HepG2 (cell line): ENCODE data around the gene FSIP1.

Experiments used
- CREM ChIP-seq, 2 experiments: sonication (generic) in 1 of 2; formaldehyde crosslinking in 1 of 2; IDR thresholded peaks; 2 replicates each; pipeline versions ENCODE4 v1.4.0 to v1.6.1; 2016 to 2020; ENCODE audit warnings: antibody characterized with exemption in 1 of 2, mild to moderate bottlenecking in 1 of 2, missing genetic modification reagents in 1 of 2
- CTCF ChIP-seq: sonication (generic); formaldehyde crosslinking; IDR thresholded peaks from 2 replicates; pipeline ENCODE4 v1.5.0; 2020; ENCODE audit warnings: mild to moderate bottlenecking, missing genetic modification reagents, moderate library complexity
- FOXM1 ChIP-seq: sonication (generic); formaldehyde crosslinking; IDR thresholded peaks from 2 replicates; pipeline ENCODE4 v1.5.0; 2020; ENCODE audit warnings: missing genetic modification reagents
- KLF6 ChIP-seq: IDR thresholded peaks from 2 replicates; pipeline ENCODE4 v1.8.0; 2016; ENCODE audit warnings: missing biosample characterization, missing genetic modification reagents
- SIN3A ChIP-seq: IDR thresholded peaks from 2 replicates; pipeline ENCODE4 v1.6.1; 2011; ENCODE audit warnings: low read depth, mild to moderate bottlenecking, control low read depth, low read length, borderline replicate concordance
- TBP ChIP-seq: sonication (generic); formaldehyde crosslinking; IDR thresholded peaks from 2 replicates; pipeline ENCODE4 v1.5.0; 2020; ENCODE audit warnings: missing genetic modification reagents
- ZMYM4 ChIP-seq: sonication (generic); formaldehyde crosslinking; IDR thresholded peaks from 2 replicates; pipeline ENCODE4 v1.8.1; 2023; ENCODE audit warnings: mild to moderate bottlenecking, missing genetic modification reagents
- ZNF18 ChIP-seq: sonication (generic); formaldehyde crosslinking; IDR thresholded peaks from 2 replicates; pipeline ENCODE4 v1.8.0; 2022; ENCODE audit warnings: mild to moderate bottlenecking, missing genetic modification reagents; ENCODE audit not compliant: insufficient replicate concordance
- ZNF274 ChIP-seq: sonication (generic); formaldehyde crosslinking; IDR thresholded peaks from 2 replicates; pipeline ENCODE4 v1.5.1; 2020; ENCODE audit warnings: mild to moderate bottlenecking, missing genetic modification reagents
- ZNF431 ChIP-seq: sonication (generic); formaldehyde crosslinking; IDR thresholded peaks from 2 replicates; pipeline ENCODE4 v1.9.0; 2022; ENCODE audit warnings: missing genetic modification reagents, low read depth, mild to moderate bottlenecking, borderline replicate concordance
- ZNF549 ChIP-seq: sonication (generic); formaldehyde crosslinking; IDR thresholded peaks from 2 replicates; pipeline ENCODE4 v1.5.0; 2020; ENCODE audit warnings: missing genetic modification reagents
- TF ChIP-seq, protein P1 (sequence below): sonication (generic); formaldehyde crosslinking; IDR thresholded peaks from 2 replicates; pipeline ENCODE4 v1.5.0; 2020; ENCODE audit warnings: missing genetic modification reagents
- TF ChIP-seq, protein P2 (sequence below): sonication (generic); formaldehyde crosslinking; IDR thresholded peaks from 2 replicates; pipeline ENCODE4 v1.4.0; 2020; ENCODE audit warnings: missing genetic modification reagents
- TF ChIP-seq, protein P3 (sequence below): sonication (generic); formaldehyde crosslinking; IDR thresholded peaks from 2 replicates; pipeline ENCODE4 v1.8.0; 2022; ENCODE audit warnings: missing genetic modification reagents, mild to moderate bottlenecking, borderline replicate concordance

DNA sequence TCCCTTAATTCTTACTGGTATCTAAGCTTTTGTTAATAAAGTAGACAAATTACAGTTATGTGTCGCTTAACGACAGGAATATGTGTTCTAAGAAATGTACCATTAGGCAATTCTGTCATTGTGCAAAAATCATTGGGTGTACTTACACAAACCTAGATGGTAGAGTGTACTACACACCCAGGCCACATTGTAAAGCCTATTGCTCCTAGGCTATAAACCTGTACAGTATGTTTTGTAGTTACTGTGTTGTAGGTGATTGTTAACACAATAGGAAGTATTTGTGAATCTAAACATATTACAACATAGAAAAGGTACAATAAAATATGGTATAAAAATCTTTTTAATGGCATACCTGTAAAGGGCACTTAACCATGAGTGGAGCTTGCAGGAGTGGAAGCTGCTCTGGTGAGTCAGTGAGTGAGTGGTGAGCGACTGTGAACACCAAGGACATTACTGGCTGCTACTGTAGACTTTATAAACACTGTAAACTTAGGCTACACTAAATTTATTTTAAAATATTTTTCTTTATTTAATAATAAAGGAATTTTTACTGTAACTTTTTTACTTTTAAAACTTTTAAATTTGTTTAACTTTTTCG is 47.4 kb downstream of the FSIP1 start:
- TF ChIP-seq ZNF274 (CRISPR knock-in tag) (no peak), ZNF549 (no peak), FOXM1 (no peak), ZNF431 (CRISPR knock-in tag) (no peak), ZMYM4 (CRISPR knock-in tag) (no peak), ZNF18 (CRISPR knock-in tag) (no peak), CTCF (no peak), TBP (CRISPR knock-in tag) (no peak), SIN3A (no peak), KLF6 (no peak), CREM (IDR thresholded peaks at IDR 0.05) (no peak), CREM (CRISPR knock-in tag; IDR thresholded peaks at IDR 0.05) (no peak)
- TF ChIP-seq, protein P1, sequence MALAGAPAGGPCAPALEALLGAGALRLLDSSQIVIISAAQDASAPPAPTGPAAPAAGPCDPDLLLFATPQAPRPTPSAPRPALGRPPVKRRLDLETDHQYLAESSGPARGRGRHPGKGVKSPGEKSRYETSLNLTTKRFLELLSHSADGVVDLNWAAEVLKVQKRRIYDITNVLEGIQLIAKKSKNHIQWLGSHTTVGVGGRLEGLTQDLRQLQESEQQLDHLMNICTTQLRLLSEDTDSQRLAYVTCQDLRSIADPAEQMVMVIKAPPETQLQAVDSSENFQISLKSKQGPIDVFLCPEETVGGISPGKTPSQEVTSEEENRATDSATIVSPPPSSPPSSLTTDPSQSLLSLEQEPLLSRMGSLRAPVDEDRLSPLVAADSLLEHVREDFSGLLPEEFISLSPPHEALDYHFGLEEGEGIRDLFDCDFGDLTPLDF (CRISPR knock-in tag), result no peak
- TF ChIP-seq, protein P2, sequence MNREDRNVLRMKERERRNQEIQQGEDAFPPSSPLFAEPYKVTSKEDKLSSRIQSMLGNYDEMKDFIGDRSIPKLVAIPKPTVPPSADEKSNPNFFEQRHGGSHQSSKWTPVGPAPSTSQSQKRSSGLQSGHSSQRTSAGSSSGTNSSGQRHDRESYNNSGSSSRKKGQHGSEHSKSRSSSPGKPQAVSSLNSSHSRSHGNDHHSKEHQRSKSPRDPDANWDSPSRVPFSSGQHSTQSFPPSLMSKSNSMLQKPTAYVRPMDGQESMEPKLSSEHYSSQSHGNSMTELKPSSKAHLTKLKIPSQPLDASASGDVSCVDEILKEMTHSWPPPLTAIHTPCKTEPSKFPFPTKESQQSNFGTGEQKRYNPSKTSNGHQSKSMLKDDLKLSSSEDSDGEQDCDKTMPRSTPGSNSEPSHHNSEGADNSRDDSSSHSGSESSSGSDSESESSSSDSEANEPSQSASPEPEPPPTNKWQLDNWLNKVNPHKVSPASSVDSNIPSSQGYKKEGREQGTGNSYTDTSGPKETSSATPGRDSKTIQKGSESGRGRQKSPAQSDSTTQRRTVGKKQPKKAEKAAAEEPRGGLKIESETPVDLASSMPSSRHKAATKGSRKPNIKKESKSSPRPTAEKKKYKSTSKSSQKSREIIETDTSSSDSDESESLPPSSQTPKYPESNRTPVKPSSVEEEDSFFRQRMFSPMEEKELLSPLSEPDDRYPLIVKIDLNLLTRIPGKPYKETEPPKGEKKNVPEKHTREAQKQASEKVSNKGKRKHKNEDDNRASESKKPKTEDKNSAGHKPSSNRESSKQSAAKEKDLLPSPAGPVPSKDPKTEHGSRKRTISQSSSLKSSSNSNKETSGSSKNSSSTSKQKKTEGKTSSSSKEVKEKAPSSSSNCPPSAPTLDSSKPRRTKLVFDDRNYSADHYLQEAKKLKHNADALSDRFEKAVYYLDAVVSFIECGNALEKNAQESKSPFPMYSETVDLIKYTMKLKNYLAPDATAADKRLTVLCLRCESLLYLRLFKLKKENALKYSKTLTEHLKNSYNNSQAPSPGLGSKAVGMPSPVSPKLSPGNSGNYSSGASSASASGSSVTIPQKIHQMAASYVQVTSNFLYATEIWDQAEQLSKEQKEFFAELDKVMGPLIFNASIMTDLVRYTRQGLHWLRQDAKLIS, result no peak
- TF ChIP-seq, protein P3, sequence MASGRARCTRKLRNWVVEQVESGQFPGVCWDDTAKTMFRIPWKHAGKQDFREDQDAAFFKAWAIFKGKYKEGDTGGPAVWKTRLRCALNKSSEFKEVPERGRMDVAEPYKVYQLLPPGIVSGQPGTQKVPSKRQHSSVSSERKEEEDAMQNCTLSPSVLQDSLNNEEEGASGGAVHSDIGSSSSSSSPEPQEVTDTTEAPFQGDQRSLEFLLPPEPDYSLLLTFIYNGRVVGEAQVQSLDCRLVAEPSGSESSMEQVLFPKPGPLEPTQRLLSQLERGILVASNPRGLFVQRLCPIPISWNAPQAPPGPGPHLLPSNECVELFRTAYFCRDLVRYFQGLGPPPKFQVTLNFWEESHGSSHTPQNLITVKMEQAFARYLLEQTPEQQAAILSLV (CRISPR knock-in tag), result no peak
